ENCODE data around the gene DNAJC7.
A peak's percentile ranks its signal among the peaks of the same experiment; 100 is the strongest.

DNAJC7 gene, protein sequence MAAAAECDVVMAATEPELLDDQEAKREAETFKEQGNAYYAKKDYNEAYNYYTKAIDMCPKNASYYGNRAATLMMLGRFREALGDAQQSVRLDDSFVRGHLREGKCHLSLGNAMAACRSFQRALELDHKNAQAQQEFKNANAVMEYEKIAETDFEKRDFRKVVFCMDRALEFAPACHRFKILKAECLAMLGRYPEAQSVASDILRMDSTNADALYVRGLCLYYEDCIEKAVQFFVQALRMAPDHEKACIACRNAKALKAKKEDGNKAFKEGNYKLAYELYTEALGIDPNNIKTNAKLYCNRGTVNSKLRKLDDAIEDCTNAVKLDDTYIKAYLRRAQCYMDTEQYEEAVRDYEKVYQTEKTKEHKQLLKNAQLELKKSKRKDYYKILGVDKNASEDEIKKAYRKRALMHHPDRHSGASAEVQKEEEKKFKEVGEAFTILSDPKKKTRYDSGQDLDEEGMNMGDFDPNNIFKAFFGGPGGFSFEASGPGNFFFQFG

DNA sequence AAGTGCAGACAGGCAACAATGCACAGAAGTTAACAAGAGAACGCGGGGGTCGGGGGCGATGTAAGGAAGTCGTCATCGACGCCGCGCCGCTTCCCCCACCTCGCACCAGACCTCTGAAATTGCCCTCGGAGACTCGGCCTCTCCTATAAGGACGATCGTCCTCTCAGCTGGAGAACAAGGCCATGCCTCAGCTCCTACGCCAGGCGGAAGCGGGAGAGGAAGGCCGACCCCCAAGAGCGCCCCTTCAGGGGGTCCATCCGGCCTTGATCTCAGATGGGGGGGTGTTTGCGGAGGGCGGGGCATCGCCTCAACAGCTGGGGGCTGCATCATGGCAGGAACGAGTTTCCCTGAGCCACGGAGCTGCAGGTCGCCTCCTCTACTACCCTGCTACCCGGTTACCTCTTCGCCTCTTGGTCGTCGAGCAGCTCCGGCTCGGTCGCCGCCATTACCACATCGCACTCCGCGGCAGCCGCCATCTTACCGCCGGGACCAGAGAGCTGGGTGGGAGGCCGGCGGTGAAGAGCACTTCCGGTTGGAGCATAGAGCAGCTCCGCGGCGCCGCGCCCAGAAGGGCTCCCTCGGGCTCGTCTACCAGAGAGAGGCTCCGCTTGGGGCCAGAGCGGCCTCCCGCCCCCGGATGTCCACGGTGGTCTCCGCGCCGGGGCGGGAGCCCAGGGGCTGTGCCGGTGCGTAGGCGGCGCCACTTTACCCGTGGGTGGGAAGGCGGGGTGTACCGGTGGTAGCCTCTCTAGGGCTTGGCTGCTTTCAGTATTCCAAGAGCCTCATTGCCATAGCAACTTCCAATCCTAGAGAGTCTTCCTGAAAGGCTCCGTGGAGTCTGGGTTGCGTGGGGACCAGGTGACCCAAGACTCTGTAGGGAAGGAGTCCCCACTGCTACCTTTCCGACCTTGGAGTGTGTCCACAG lies at the start of gene DNAJC7:
Gene DNAJC7, minus strand, starts transcription at position 499 of the 925 bp plus-strand sequence. Its CDS starts 23 bp downstream, at position 476.
- peak; percentile 96 for DNase-seq

DNA sequence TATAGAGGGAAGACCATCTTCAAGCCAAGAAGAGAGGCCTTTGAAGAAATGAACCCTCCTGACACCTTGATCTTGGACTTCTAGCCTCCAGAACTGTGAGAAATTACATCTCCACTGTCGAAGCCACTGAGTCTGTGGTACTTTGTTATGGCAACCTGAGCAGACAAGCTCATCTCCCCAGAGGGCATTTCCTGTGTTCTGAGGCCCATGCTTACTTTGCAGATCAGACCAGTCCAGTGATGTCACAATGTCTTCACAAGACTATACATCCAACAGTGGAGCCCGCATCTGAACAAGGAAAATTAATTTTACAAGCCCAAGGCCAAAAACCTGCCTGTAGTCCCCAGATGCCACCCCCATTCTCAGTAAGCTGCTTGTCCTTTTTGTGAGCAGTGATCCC lies 48.0 kb upstream of the DNAJC7 start:
- DNase-seq, result no peak

DNA sequence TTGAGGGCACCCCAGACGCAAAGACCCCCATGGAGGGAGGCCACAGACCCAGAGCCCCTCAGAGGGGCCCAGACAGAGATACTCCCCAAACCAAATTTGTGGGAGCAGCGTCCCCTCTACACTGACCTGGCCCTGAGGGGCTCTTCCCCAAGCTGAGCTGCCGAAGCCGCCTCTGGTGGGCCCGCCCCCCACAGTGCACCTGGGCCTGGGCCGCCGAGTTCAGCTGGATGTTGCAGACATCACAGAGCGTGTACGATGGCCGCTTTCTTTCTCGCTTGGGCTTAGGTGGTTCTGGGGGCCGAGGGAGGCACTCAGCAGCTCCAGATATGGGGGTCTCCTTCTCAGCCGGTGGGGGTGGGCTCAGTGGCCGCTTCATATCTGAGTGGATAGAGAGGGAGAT lies 45.4 kb upstream of the DNAJC7 start:
- no peak for DNase-seq

DNA sequence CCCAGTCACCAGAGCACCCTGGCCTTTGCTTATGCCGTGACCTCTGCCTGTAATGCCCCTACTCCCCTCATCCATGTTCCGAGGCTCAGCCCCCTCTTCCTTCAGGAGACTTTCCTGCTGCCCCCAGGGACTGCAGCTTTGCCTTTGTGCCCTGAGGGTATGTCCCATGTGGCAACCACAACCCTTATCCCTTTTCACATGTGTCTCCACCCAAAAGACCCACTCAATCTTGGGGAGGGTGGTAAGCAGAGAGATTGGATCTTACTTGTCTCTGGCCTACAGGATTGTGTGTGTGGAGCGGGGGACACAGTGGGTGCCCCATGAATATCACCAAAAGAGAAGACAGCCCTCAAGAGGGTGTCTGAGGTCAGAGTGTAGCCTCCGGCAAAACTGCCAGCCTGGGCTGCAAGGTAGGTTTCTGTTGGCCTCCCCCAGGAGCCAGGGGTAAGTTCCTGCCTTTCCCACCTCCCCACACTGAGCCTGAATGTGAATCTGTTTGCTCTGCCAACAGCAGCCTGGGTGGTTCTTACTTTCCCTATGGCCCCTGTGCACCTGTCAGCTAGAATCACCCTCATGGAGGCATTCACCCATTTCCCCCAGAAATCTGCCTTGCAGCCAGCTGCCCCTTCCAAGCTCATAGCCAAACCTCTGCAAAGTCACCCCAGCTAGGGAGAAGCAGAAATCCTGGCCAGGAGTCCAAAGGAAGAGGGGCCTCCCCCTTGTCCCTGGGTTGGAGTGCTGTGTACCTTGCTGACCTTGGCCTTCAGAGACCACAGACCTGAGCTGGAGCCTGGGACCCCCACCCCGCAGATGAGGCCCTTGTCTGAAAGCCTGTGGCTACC lies 44.6 kb upstream of the DNAJC7 start:
- DNase-seq, result peak; percentile 11

DNA sequence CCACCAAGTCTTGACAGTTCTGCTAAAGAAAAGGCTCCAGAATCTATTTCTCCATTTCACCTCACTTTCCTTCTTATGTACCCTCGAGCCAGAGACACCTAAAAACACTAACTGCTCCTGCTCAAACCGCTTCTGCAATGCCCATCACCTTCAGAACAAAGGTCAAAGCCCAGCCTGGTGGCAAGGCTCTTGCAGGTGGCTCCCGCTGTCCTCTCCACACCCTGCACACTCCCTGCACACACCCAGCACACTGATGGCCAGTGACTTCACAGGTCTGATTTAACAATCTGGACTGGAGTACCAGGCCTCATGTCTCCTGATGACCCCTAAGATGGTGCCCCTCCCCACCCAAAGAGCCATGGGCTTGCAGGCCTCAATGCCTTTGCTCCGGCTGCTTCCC lies 43.0 kb upstream of the DNAJC7 start:
- DNase-seq, result no peak

DNA sequence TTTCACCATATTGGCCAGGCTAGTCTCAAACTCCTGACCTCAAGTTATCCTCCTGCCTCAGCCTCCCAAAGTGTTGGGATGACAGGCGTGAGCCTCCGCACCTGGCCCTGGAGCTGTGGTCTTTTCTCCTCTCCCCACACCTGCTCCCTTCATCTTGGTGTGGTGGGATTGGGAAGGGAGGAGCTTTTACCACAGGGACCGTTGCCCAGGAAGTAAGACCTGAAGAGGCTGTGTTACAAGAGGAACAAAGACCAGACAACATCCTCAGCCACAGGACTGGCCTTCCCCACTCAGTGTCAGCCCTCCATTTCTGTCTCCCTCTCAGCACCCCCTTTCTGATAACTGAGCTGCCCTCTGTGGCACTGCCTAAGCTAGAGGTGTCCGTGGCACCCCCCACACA lies 42.6 kb upstream of the DNAJC7 start:
- DNase-seq, result no peak

DNA sequence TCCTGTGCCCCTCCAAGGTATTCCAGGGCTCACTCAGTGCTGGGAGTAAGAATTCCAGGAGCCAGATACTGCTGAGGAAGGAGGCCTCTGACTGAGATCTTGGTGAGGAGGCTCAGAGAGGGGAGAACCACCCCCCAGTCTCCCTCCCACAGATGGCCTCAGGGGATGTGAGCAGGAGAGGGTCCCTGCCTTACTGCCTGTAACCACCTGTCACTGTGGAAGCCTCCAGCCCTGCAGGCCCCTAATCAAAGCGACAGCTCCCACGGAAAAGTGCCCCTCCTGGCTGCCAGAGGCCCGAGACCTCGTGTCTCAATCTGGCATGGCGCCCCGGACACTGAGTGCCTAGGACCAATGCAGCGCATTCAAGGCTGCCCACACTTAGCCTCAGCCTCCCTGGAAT lies 40.8 kb upstream of the DNAJC7 start:
- no peak for DNase-seq

DNA sequence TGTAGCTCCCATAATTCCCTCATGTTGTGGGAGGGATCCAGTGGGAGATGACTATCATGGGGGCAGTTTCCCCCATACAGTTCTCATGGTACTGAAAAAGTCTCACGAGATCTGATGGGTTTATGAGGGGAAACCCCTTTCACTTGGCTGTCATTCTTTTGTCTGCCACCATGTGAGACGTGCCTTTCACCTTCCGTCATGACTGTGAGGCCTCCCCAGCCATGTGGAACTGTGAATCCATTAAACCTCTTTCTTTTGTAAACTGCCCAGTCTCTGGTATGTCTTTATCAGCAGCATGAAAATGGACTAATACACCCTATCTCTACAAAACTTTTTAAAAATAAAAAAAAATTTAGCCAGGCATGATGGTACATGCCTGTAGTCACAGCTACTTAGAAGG lies 39.4 kb upstream of the DNAJC7 start:
- no peak for DNase-seq

DNA sequence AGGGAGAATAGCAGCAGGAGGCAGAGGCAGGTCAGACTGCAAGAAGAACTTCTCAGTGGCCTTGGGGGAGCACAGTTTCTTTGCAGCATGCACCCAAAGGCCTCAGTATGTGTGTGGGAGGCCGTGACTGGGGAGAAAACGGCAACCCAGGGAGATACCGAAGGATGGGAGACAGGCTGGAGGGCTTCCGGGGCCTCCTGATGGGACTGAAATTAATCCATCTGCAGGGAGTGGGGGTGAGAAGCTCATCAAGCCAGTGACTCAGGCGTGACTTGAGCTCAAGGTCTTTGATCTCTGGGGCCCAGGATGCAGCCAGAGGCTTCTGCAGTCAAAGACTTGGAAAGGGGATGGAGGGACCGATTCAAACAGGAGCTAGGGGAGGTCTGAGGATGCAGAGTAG lies 38.3 kb upstream of the DNAJC7 start:
- DNase-seq, result no peak

DNA sequence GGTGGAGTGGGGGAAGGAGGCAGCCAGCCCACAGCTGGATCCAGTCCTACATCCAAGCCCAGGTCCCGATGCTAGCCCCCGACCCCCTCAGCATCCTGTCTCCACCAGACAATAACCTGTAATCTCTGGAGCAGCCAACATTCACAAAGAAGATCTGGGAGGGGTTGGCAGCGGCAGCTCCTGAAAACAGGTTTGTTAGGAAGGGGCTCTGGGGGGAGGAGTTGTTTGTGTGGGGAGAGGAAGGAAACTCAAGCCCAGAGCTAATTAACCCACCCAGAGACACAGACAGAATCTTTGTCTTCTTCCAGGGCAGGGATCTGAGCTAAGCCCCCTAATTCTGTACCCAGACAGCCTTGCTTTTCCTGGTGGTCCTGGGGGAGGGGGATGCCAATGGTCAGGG lies 37.8 kb upstream of the DNAJC7 start:
- DNase-seq, result no peak

DNA sequence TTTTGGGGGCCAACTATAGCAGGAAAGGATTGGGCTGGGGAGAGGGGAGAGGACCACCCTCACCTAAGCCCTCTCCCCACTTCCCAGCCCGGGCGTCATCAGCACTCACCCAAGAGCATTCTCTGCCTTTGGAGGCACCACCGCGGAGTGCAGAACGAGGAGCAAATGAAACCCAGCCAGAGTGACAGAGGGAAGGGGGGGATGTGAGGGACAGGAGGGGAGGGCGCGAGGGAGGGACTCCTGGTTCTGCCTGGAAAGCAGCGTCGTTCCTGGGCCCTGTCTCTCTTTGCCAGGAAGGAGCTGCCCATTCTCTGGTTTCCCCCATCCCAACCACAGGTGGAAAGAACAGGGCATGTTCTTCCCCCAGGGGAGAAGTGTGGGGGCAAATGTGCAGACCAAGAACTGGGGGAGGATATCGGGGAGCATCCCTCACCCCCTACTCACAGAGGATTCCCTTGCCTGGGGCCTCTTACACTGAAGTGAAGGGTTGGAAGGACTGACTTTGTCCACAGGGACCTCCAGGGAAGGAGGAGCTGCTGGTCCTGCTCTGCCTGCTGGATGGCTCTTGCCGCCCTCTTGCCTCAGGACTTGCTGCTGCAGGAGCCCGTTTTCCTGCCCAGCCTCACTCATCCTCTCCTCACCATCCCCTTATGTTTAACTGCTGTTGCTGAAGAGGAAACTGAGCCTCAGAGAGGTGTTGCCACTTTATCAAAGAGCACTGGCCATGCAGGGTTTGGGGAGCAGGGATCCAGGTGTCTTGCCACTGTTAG lies 36.7 kb upstream of the DNAJC7 start:
- DNase-seq, result no peak

DNA sequence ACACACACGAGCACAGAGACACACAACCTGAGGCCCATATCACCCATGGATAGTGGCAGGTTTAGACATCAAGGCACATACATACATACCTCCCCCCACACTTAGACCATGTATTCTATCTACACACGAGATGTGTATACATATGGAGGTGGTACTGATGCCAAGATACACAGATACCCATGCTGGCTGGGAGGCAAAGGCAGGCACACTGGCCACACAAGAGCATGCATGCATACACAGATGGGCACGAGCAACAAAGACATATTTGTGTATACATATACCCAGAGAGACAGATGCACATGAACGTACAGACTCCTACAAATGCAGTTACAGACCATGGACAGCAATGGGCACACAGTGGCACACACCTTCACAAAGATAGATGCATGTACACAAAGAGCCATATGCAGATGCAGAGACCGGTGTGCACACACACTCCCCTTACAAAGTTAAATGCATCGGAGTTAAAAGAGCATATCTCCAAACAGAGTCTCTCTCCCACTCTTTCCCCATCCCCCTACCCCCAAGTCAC lies 35.2 kb upstream of the DNAJC7 start:
- DNase-seq, result no peak

DNA sequence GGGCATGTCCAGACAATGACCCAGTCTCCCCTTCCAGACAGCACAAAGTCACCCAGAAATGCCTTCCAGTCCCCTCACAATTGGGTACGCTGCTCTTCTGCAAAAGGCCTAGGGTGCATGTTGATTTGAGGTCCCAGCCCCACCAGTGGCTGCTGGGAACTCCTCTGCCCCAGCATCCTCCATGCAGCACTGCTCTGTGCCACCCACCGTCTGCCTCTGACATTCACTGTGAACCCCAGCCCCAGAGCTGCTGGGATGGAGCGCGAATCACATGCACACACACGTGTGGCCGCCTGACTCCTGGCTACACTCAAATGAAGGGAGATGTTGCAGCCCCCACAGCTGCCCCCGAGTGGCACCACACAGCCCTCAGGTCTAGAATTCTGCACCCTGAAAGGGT lies 34.4 kb upstream of the DNAJC7 start:
- no peak for DNase-seq

DNA sequence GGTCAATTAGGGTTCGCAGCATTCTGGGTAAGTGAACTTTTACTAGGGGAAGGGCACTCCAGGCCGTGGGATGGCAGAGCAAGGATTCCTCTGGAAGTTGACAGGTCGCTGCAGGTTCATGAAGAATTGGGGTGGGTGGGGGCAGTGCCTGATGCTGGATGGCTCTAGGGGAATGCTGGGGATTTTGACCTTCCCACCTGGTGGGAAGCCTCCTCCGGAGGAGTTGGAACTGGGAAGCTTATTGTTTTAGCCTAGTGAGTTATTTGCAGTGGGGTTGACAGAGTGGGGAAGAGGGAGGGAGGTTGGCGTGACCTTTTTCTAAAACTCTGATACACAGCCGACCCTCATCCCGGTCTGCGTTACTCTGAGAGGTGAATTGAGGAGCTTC lies 33.8 kb upstream of the DNAJC7 start:
- no peak for DNase-seq

DNA sequence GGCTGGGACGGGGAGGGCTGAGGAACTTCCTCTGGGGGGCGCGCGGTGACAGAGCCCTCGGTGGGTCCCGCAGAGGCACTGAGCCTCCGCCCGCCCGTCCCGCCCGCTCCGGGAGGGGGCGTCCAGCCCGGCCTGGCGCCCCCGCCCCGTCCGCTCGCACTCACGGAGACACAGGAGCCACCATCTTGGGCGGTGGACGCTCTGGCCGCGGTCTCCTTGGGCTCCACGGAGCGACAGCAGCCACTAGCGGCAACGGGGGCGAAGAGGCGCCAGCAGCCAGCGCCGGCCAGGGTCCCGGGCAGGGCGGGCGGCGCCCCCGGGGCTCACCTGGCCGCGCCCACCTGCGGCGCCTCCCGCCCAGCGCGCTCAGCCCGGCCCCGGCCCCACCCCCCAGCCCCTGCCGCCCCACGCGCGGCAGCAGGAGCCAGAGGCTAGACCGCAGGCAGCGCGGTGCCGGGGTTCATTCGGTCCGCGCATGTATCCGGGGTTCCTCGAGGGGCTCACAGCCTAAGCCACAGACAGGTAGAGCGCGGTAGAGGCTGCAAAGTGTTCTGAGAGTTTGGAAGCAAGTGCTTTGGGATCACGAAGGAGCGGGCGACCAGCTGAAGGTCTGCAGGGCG lies 33.3 kb upstream of the DNAJC7 start, which contains the start of gene C17orf113:
Gene C17orf113, minus strand, starts transcription at position 209 of the 620 bp plus-strand sequence. CDS start 7,225 bp downstream, outside the sequence.
- peak; percentile 36 for DNase-seq

DNA sequence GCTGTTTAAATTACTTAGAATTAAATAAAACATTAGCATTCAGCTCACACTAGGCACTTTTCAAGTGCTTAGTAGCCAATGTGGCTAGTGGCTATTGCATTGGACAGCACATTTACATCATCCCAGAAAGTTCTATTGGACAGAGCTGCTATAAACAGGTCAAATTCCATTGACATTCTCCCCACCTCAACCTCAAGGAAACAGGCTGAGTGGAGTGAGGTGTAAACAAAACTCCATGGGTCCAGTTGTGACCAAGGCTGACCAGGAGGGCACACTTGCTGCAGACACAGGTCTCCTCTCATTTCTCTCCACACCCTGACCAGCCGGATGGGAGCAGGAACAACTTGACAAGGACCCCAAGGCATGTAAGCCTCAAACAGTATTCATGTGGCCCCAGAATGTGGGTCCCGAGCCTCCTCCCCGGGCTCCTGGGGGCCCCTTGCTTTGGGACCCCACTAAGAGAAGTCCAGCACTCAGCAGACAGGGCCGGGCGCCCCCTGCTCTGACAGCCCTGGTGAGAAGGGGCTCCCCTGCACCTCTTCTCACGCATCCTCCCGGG lies 32.7 kb upstream of the DNAJC7 start:
- DNase-seq, result no peak

DNA sequence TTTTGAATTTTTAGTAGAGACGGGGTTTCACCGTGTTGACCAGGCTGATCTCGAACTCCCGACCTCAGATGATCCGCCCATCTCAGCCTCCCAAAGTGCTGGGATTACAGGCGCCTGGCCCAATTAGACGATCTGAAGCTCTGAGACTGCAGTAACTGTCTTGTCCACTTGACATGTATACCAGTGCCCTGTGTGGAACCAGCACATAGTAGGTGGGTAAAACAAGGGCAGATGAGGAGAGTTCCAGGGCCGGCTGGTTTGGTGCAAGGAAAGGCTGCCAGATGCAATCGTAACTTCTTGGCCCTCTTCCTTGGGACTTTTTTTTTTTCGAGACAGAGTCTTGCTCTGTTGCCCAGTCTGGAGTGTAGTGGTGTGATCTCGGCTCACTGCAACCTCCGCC lies 30.1 kb upstream of the DNAJC7 start:
- no peak for DNase-seq

DNA sequence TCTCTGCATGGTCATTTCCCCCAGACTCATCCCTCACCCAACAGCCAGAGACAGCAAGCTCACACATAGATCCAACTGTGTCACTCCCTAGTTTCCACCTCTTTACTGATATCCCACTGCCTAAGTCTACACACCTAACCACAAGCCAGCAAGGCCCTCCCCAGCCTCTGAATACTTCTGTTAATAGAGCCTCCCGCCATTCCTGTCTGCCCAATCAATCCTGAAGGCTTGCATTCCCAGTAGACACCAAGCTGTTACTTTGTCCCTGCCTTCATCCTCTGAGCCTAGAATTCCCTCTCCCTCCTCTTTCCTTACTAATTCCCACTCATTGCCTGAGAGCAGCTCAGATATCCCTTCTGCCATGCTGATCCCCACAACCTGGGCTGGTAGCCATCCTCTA lies 28.5 kb upstream of the DNAJC7 start:
- DNase-seq, result no peak

DNA sequence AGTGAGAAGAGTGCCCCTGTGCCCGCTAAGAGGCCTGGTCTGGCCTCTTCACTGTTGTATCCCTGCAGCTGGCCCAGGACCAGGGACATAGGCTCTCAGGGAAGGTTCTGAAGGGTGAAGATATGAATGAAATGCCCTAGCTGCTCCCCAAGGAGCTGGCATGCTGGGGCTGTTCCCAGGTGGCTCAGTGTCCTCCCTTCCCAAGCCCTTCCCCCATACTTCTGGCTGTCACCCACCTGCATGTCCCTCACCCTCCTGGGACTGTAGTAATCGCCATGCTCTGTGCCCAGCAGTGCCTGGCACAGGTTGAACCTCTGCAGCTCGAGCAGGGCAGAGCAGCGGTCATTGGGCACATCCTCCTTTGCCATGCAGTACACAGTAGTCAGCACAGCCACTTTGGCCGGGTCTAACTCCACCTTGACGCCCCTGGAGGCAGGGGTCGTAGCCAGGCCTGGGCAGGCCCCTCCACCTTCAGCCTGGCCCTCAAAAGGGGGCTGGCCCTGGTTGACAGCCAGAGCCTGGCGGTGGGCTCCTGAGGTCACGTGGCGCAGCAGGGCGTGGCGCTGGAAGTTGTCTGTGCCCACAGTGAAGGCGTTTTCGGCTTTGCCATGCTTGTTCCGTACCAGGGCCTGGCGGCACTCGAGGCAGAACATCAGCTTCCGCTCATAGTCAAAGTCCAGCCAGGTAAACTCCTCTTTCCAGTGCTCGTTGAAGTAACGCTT lies 25.5 kb upstream of the DNAJC7 start:
- DNase-seq, result no peak

DNA sequence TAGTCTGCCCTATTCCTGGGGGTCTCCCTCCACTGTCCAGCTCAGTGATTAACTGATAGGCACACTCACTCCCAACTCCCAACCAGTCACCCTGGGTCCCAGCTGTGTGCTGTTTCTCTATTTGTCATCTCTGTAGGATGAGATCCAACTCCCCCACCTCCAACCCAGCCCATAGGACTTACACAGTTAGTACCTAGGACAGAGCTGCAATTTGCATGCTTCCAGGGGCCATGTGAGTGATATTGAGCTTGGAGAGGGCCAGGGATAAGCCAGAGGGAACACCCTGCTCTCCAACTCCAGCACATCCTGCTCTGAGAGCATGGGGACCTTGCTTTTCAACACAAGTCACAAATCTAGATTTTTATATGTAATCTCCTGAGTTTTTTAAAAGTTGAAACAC lies 24.4 kb upstream of the DNAJC7 start:
- no peak for DNase-seq

Measured in DMS79 treated with DMSO at 0.1 percent for 48 hours (cell line).